Measurements from ENCODE around the gene SPINK4.

The SPINK4 gene

GRCh38 chr9:33229359-33230114 is 10.4 kb upstream of the SPINK4 start:
- no peak for DNase-seq

- no peak for DNase-seq
Measured at GRCh38 chr9:33230756-33231622, 9.0 kb upstream of the SPINK4 start.

GRCh38 chr9:33231623-33231942 is 8.4 kb upstream of the SPINK4 start:
- DNase-seq, result no peak

DNA sequence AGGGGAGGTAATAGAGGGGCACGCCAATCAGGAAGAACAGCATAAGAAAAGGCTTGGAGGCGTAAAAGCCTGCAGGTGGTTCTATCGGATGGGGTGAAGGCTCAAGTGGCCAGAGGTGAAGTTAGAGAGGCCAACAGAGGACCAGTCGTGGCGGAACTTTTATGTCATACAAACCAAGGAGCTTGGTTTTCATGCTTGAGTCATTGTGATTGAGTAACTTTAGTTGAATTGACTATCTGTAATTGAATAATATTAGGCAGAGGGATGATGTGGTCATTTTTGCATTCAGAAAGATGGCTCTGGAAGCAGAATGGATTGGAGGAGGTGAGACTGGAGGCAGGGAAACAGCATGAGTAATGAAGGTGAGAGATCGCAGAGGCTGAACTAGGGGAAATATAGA is 7.2 kb upstream of the SPINK4 start:
- DNase-seq, result no peak

DNA sequence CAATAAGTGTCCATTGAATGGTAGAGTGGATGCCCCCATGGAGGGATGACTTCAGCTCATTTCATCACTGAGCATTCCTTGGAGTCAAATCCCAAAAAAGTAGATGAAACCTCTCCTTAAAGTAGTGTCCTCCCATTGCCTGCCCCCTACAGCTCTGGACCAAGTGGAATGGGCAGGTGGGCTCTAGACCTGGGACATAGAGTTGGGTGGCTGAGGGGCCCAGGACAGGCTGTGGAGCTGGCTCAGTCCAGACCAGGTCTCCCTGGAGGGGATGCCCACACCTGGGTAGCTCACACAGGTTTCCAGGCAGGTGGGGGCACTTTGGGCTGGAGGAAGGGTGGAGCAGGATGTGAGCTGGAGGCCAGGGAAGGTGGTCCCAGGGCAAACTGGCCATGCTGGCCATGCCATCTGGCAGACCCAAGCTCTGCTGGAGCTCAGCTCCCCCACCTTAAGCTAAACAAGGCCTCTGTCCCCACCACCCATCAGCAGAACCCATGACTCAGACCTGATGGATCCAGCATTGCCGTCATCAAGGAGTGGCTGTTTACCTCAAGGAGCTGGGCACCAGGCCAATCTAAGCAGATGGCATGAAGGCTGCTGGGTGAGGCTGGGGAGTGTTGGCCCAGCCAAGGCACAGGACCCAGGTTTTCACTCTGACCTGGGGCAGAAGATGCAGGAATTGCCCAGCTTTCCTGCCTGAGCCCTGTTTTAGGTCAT is 6.2 kb upstream of the SPINK4 start:
- no peak for DNase-seq

GRCh38 chr9:33234511-33235467 is 5.2 kb upstream of the SPINK4 start:
- no peak for DNase-seq

GRCh38 chr9:33236571-33236970 is 3.4 kb upstream of the SPINK4 start:
- no peak for DNase-seq

DNA sequence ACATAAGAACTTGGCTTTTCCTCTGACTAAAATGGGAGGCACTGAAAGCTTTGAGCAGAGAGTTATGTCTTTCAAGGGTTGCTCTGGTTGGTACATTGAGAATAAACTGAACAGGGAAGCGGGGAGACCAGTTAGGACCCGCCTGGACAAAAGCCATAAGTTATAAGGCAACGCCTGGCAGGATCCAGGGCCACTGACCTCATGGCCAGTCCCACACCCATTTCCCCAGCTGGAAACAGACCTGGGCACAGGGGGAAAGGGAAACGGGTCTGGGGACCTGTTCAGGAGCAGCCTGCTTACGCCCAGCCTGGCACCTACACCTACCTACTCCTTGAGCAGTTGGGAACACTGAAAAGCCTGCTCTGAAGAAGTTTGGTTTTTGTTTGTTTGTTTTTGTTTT is 1.3 kb downstream of the SPINK4 start:
- DNase-seq, result no peak

- no peak for DNase-seq
Measured at GRCh38 chr9:33242609-33243134, 2.7 kb downstream of the SPINK4 start.

DNA sequence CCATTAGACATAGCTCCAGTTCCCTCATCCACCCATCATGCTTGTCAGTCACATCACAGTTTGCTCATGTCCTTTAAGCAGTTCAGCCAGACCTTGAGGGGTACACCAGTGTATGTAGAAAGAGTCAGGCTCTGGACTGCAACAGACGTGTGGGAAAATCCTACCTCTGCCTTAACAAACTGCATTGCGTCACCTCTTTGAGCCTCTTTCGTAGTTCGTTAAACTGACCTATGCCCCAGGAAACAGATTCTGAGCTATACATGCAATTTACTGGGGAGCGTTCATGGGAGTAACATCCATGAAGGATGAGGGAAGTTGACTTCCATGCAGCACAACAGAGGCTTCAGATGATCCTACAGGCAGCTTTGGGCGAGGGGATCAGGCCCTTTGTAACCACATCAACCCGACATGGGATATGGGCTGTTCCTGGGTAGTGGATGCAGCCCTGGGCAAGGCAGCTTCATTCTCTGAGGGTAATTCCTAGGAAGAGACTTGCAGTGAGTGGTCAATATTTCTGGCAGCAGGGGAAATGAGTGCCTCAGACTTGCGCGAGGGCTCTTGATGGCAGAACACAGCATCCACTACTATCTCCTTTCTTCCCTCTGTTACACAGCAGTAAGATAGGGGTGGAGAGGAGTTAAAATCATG is 4.3 kb downstream of the SPINK4 start:
- no peak for DNase-seq

DNA sequence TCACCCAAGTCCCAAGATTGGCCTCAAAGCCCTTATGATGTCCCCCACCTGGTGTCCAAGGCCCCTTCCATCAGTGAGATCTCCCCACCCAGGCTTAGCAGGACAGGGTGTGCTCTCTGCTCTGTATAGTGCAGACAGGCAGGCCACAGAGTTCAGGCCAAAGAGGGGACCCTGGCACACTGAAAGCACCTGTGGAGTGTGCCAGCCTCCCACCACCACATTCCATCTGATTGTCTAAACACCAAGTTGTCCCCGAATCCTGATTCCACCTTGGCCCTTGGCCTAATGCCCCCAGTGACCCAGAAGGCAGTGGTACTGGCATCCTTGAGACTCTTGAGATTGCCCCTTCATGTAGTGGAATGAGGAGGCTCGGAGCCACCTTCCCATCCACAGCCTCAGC is 5.4 kb downstream of the SPINK4 start:
- DNase-seq, result no peak

DNA sequence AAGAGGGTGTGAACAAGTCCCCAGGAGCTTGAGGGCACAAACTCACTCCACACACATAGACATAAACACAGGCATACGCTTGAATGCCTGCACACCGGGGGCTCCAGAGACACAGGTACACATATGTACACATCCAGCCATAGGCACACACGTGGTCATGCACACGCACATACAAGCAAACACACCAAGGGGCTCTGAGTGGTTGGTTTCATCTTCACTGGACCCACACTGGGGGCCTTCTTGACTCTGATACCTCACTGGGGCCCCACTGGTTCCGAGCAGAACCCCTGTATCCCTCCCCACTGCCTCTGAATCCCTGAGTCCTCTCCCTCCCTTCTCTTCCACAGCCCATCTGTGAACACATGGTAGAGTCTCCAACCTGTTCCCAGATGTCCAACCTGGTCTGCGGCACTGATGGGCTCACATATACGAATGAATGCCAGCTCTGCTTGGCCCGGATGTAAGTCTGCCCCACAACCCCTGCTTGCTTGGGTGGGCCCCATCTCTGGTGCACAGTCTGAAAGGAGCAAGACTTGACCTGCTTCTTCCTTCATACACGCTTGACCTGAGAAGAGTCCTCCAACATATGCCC is 6.4 kb downstream of the SPINK4 start:
- no peak for DNase-seq

DNA sequence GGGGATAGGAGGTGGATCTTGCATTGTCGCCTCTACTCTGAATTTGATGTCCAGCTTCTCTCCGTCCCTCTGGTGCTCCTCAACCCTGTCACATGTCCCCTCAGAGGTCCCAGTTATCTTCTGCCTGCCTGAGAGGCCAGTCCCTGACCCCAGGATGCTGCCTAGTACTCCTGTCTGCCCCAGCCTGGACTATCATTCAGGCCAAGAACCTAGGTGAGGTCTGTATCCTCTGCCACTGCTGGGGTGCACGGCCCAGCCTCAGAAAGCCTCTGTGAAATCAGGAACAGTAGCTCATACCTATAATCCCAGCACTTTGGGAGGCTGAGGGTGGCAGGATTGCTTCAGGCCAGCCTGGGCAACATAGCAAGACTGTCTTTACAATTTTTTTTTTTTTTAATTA is 8.6 kb downstream of the SPINK4 start:
- DNase-seq, result no peak

DNA sequence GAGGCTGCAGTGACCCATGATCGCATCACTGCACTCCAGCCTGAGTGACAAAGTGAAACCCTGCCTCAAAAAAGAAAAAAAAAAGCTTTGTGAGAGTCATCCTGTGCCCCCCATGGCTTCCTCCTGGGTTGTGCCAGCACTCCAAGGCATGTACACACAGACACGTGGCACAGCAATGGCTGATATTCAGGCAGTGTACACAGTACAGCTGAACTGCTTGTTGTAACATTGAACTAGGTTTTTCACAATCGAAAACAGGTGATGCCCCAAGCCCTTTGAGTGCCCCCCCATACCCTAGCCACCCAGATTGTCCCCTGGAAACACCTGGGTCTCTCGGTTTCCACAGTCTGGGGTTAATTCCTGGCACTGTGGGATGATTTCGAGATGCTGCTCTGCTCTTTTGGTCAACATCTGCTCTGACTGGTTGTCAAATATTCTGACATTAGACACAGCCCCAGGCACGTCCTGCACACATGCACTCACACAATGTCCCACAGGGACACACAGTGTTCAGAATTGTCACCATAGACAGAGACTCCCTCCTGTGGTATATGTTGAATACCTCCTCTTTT is 9.2 kb downstream of the SPINK4 start:
- no peak for DNase-seq

GRCh38 chr9:33249983-33250382 is 10.0 kb downstream of the SPINK4 start:
- no peak for DNase-seq

- DNase-seq, result no peak
Measured at GRCh38 chr9:33250458-33250995, 10.6 kb downstream of the SPINK4 start.

DNA sequence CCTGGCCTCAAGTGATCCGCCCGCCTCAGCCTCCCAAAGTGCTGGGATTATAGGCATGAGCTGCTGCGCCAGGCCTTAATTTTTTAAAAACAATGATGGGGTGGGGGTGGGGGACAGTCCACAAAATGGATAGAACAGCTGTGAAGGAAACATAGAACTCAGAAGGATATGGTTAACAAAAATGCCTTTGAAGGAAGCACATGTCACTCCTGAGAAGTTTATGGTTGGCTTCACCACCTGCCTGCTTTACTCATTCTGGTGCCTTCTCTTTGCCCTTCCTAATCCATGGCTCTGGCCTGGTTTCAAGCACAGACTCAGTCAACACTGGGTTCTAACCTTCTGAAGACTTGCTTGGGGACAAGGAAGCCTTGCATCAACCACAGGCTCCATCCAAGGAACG is 14.2 kb downstream of the SPINK4 start:
- DNase-seq, result no peak

GRCh38 chr9:33255014-33255413 is 15.0 kb downstream of the SPINK4 start:
- no peak for DNase-seq

GRCh38 chr9:33255471-33255870 is 15.5 kb downstream of the SPINK4 start:
- DNase-seq, result no peak

- no peak for DNase-seq
Measured at GRCh38 chr9:33256236-33256635, 16.3 kb downstream of the SPINK4 start.

GRCh38 chr9:33257276-33257675 is 17.3 kb downstream of the SPINK4 start:
- no peak for DNase-seq
